H9 (cell line): Measurements from ENCODE around the gene MYCN. TPM values are rescaled to one million over a fixed set of nuclear protein-coding genes. Genes with fewer than 3 reads are reported as not detected.
A peak's percentile ranks its signal among the peaks of the same experiment; 100 is the strongest.

Experiments
- DNase-seq: peaks from one replicate; pipeline ENCODE4 v3.0.0-alpha.2; 2017
- H2AFZ ChIP-seq: one replicate; pipeline ENCODE4 v1.6.1; 2013; ENCODE audit warnings: mild to moderate bottlenecking, low read length, control low read depth, moderate library complexity
- H2AK5ac ChIP-seq: 2 replicates; pipeline ENCODE4 v1.6.1; 2013; ENCODE audit warnings: low read length, control low read depth, mixed read lengths; ENCODE audit not compliant: insufficient read length
- H2BK120ac ChIP-seq: one replicate; pipeline ENCODE4 v1.6.1; 2013; ENCODE audit warnings: low read depth, mild to moderate bottlenecking, low read length, control low read depth, inconsistent platforms; ENCODE audit not compliant: poor library complexity, severe bottlenecking
- H2BK12ac ChIP-seq: 2 replicates; pipeline ENCODE4 v1.6.1; 2013; ENCODE audit warnings: low read length, control low read depth, mixed read lengths, low read depth; ENCODE audit not compliant: insufficient read length
- H2BK15ac ChIP-seq: 2 replicates; pipeline ENCODE4 v1.6.1; 2013; ENCODE audit warnings: low read depth, low read length, control low read depth
- H2BK20ac ChIP-seq: one replicate; pipeline ENCODE4 v1.6.1; 2013; ENCODE audit warnings: low read depth, mild to moderate bottlenecking, low read length, control low read depth, inconsistent platforms; ENCODE audit not compliant: poor library complexity, severe bottlenecking
- H2BK5ac ChIP-seq: 2 replicates; pipeline ENCODE4 v1.6.1; 2013; ENCODE audit warnings: low read length, control low read depth, mixed read lengths; ENCODE audit not compliant: insufficient read length
- H3K14ac ChIP-seq: 2 replicates; pipeline ENCODE4 v1.6.1; 2013; ENCODE audit warnings: low read length, control low read depth; ENCODE audit not compliant: insufficient read depth
- H3K18ac ChIP-seq: 2 replicates; pipeline ENCODE4 v1.6.1; 2013; ENCODE audit warnings: low read depth, mild to moderate bottlenecking, mixed read lengths, low read length, control low read depth; ENCODE audit not compliant: insufficient read length
- H3K23ac ChIP-seq: 2 replicates; pipeline ENCODE4 v1.6.1; 2013; ENCODE audit warnings: low read length, control low read depth, mixed read lengths, low read depth; ENCODE audit not compliant: insufficient read length
- H3K23me2 ChIP-seq: 2 replicates; pipeline ENCODE4 v1.6.1; 2013; ENCODE audit warnings: low read depth, mild to moderate bottlenecking, mixed read lengths, low read length, control low read depth; ENCODE audit not compliant: insufficient read length, poor library complexity, severe bottlenecking
- H3K27ac ChIP-seq: 2 replicates; pipeline ENCODE4 v1.5.1; 2013; ENCODE audit warnings: low read length, control low read depth, mixed read lengths, low read depth; ENCODE audit not compliant: insufficient read length
- H3K27me3 ChIP-seq: 2 replicates; pipeline ENCODE4 v1.6.1; 2013; ENCODE audit warnings: low read length, control low read depth, inconsistent platforms; ENCODE audit not compliant: insufficient read depth
- H3K4ac ChIP-seq: 2 replicates; pipeline ENCODE4 v1.6.1; 2013; ENCODE audit warnings: low read depth, mild to moderate bottlenecking, control low read depth, inconsistent platforms, low read length, moderate library complexity
- H3K4me1 ChIP-seq: 2 replicates; pipeline ENCODE4 v1.6.1; 2013; ENCODE audit warnings: low read length, control low read depth, inconsistent platforms; ENCODE audit not compliant: insufficient read depth
- H3K4me2 ChIP-seq: 2 replicates; pipeline ENCODE4 v1.6.1; 2013; ENCODE audit warnings: low read length, control low read depth, mixed read lengths; ENCODE audit not compliant: insufficient read length, insufficient read depth
- H3K56ac ChIP-seq: 2 replicates; pipeline ENCODE4 v1.6.1; 2013; ENCODE audit warnings: low read depth, mild to moderate bottlenecking, mixed read lengths, low read length, control low read depth; ENCODE audit not compliant: insufficient read length
- H3K79me1 ChIP-seq: 2 replicates; pipeline ENCODE4 v1.6.1; 2013; ENCODE audit warnings: low read depth, mild to moderate bottlenecking, moderate library complexity, low read length, control low read depth, inconsistent platforms; ENCODE audit not compliant: insufficient read depth, poor library complexity, severe bottlenecking
- H3K79me2 ChIP-seq: 2 replicates; pipeline ENCODE4 v1.6.1; 2013; ENCODE audit warnings: low read length, control low read depth, inconsistent platforms; ENCODE audit not compliant: insufficient read depth
- H3K9ac ChIP-seq: 2 replicates; pipeline ENCODE4 v1.6.1; 2013; ENCODE audit warnings: low read length, control low read depth, mixed read lengths; ENCODE audit not compliant: insufficient read length; ENCODE audit errors: extremely low read depth
- H3K9me3 ChIP-seq: one replicate; pipeline ENCODE4 v1.6.1; 2013; ENCODE audit warnings: low read depth, low read length, inconsistent platforms; ENCODE audit not compliant: control insufficient read depth
- H3T11ph ChIP-seq: one replicate; pipeline ENCODE4 v1.6.1; 2013; ENCODE audit warnings: mild to moderate bottlenecking, low read length, control low read depth, inconsistent platforms
- H4K20me1 ChIP-seq: one replicate; pipeline ENCODE4 v1.6.1; 2013; ENCODE audit not compliant: control insufficient read depth, insufficient read length, insufficient read depth
- H4K5ac ChIP-seq: 2 replicates; pipeline ENCODE4 v1.6.1; 2013; ENCODE audit warnings: low read depth, mild to moderate bottlenecking, mixed read lengths, low read length, control low read depth; ENCODE audit not compliant: insufficient read length
- H4K8ac ChIP-seq: replicated peaks from 2 replicates; pipeline ENCODE4 v1.6.1; 2013; ENCODE audit warnings: low read length, control low read depth, mixed read lengths, low read depth; ENCODE audit not compliant: insufficient read length
- H4K91ac ChIP-seq: 2 replicates; pipeline ENCODE4 v1.6.1; 2013; ENCODE audit warnings: low read depth, mild to moderate bottlenecking, moderate library complexity, mixed read lengths, low read length, control low read depth; ENCODE audit not compliant: insufficient read length
- H3K27ac Mint-ChIP-seq, 3 experiments: 2 replicates in 2 of 3; 3 replicates in 1 of 3; pipeline ENCODE4 v1.8.0; 2020 to 2021; ENCODE audit warnings: mixed read lengths in 3 of 3, mild to moderate bottlenecking in 1 of 3, moderate library complexity in 1 of 3
- H3K27me3 Mint-ChIP-seq: 2 replicates; pipeline ENCODE4 v1.8.0; 2021; ENCODE audit warnings: low read depth, mild to moderate bottlenecking, moderate library complexity, mixed read lengths
- H3K36me3 Mint-ChIP-seq, 3 experiments: 2 replicates in 2 of 3; 3 replicates in 1 of 3; pipeline ENCODE4 v1.8.0; 2020 to 2021; ENCODE audit warnings: low read depth in 3 of 3, mixed read lengths in 3 of 3; ENCODE audit not compliant: insufficient read depth in 1 of 3
- H3K4me1 Mint-ChIP-seq, 2 experiments: 2 replicates each; pipeline ENCODE4 v1.8.0; 2020; ENCODE audit warnings: mixed read lengths in 2 of 2
- H3K4me3 Mint-ChIP-seq, 2 experiments: 2 replicates in 1 of 2; 3 replicates in 1 of 2; pipeline ENCODE4 v1.8.0; 2020 to 2021; ENCODE audit warnings: mild to moderate bottlenecking in 2 of 2, mixed read lengths in 2 of 2, moderate library complexity in 1 of 2
- H3K9me3 Mint-ChIP-seq, 2 experiments: 2 replicates in 1 of 2; 3 replicates in 1 of 2; pipeline ENCODE4 v1.8.0; 2020; ENCODE audit warnings: mild to moderate bottlenecking in 2 of 2, mixed read lengths in 2 of 2, moderate library complexity in 1 of 2
- CTCF ChIP-seq: fragments of 200-600 bp; sonication (generic); conservative IDR thresholded peaks from 3 replicates; pipeline ENCODE4 v1.8.0; 2021; ENCODE audit warnings: antibody characterized with exemption, mild to moderate bottlenecking
- WGBS: extraction: QIAGEN DNeasy Blood & Tissue Kit; methylation state at CpG from one replicate; pipeline ENCODE4 v1.1.7; 2013; ENCODE audit warnings: missing lambda C conversion rate, low lambda C conversion rate, mixed read lengths; ENCODE audit not compliant: insufficient read length; ENCODE audit errors: extremely low coverage; 5-methylcytosine and 5-hydroxymethylcytosine counted together
- total RNA-seq: library from RNA; stranded (reverse); gene quantifications from 2 replicates; pipeline ENCODE4 v1.2.1, GENCODE V29; 2021

The MYCN gene
- total RNA-seq, 1 experiment from 2014 or later, result 100.0 TPM

GRCh38 chr2:15990151-15991101, 50.1 kb downstream of the MYCN start:
- Histone ChIP-seq H4K20me1 (peaks cover 1% of the 10 kb centered on the region), H3K79me2 (no peaks in the 10 kb centered on the region), H2BK20ac (no peak overlapping the region), H3K23me2 (no peaks in the 10 kb centered on the region), H2AFZ (no peak overlapping the region), H3K4ac (no peak overlapping the region), H3K27ac (no peak overlapping the region), H2BK15ac (no peak overlapping the region), H3K18ac (no peak overlapping the region), H3K56ac (no peak overlapping the region), H3K79me1 (no peaks in the 10 kb centered on the region), H4K5ac (no peak overlapping the region), H3K9ac (no peak overlapping the region), H3T11ph (no peak overlapping the region), H3K23ac (no peak overlapping the region), H2BK5ac (no peak overlapping the region), H2AK5ac (no peak overlapping the region), H3K4me2 (no peak overlapping the region), H3K27me3 (no peaks in the 10 kb centered on the region), H2BK120ac (no peak overlapping the region), H2BK12ac (no peak overlapping the region), H4K91ac (no peak overlapping the region), H3K14ac (no peak overlapping the region), H3K4me1 (peaks cover 9% of the 10 kb centered on the region), H4K8ac (no peak overlapping the region), H3K9me3 (no peaks in the 10 kb centered on the region)
- WGBS, result no CpG with 5 or more reads among the region's 11 CpGs
- Mint-ChIP-seq H3K4me1 (peaks cover 30 to 34% of the 10 kb centered on the region in 2 experiments), H3K4me3 (no peak overlapping the region; a peak in 1 of 5 replicates), H3K27ac (peak overlapping the region in 2 of 3 experiments; percentile 57 to 73; a peak in 2 of 7 replicates), H3K27me3 (peaks cover 3% of the 10 kb centered on the region; the same call in 1 of the 2 replicates), H3K9me3 (no peaks in the 10 kb centered on the region), H3K36me3 (no peaks in the 10 kb centered on the region; a peak in 1 of 7 replicates)
- TF ChIP-seq CTCF, result no peak
- no peak for DNase-seq
